HepG2 (cell line): ENCODE measurements around the gene LILRB5. TPM values are rescaled to one million over a fixed set of nuclear protein-coding genes. Genes with fewer than 3 reads are reported as not detected.

Source experiments
- ARNT2 ChIP-seq: sonication (generic); formaldehyde crosslinking; IDR thresholded peaks from 2 replicates; pipeline ENCODE4 v1.8.0; 2022; ENCODE audit warnings: mild to moderate bottlenecking, low read depth, missing genetic modification reagents, moderate library complexity
- BHLHE40 ChIP-seq: IDR thresholded peaks from 2 replicates; pipeline ENCODE4 v1.6.1; 2011; ENCODE audit warnings: low read length, improper control_type of control experiment
- BRCA1 ChIP-seq: sonication (generic); formaldehyde crosslinking; IDR thresholded peaks from 2 replicates; pipeline ENCODE4 v1.4.0; 2020; ENCODE audit warnings: missing genetic modification reagents
- HIVEP1 ChIP-seq: sonication (generic); formaldehyde crosslinking; IDR thresholded peaks from 2 replicates; pipeline ENCODE4 v1.4.0; 2020; ENCODE audit warnings: mild to moderate bottlenecking, missing genetic modification reagents
- HMGA1 ChIP-seq: sonication (generic); formaldehyde crosslinking; conservative IDR thresholded peaks from 2 replicates; pipeline ENCODE4 v1.4.0; 2020; ENCODE audit warnings: missing genetic modification reagents
- KDM5A ChIP-seq: fragments of 200-600 bp; sonication (generic); IDR thresholded peaks from 2 replicates; pipeline ENCODE4 v1.7.0; 2018; ENCODE audit warnings: antibody characterized with exemption, mild to moderate bottlenecking, low read length, borderline replicate concordance
- NFATC3 ChIP-seq: sonication (generic); formaldehyde crosslinking; IDR thresholded peaks from 2 replicates; pipeline ENCODE4 v1.5.1; 2020; ENCODE audit warnings: mild to moderate bottlenecking, missing genetic modification reagents
- NR1H2 ChIP-seq: sonication (generic); formaldehyde crosslinking; IDR thresholded peaks from 2 replicates; pipeline ENCODE4 v1.8.1; 2022; ENCODE audit warnings: low read depth, missing genetic modification reagents, borderline replicate concordance
- PHF21A ChIP-seq: sonication (generic); formaldehyde crosslinking; IDR thresholded peaks from 2 replicates; pipeline ENCODE4 v1.5.0; 2020; ENCODE audit warnings: mild to moderate bottlenecking, missing genetic modification reagents
- RAD51 ChIP-seq: fragments of 450-650 bp; IDR thresholded peaks from 2 replicates; pipeline ENCODE4 v1.6.1; 2016; ENCODE audit warnings: borderline replicate concordance
- SP4 ChIP-seq: sonication (generic); formaldehyde crosslinking; IDR thresholded peaks from 2 replicates; pipeline ENCODE4 v1.8.1; 2023; ENCODE audit warnings: mild to moderate bottlenecking, missing genetic modification reagents
- U2AF1 ChIP-seq: fragments of 200-400 bp; formaldehyde crosslinking; optimal IDR thresholded peaks from 2 replicates; pipeline ENCODE3; 2017; ENCODE audit warnings: mild to moderate bottlenecking, low read depth, low read length
- ZBTB38 ChIP-seq: sonication (generic); formaldehyde crosslinking; IDR thresholded peaks from 2 replicates; pipeline ENCODE4 v1.5.1; 2020; ENCODE audit warnings: mild to moderate bottlenecking, missing genetic modification reagents
- ZMYM2 ChIP-seq: sonication (generic); formaldehyde crosslinking; IDR thresholded peaks from 2 replicates; pipeline ENCODE4 v1.8.0; 2022; ENCODE audit warnings: mild to moderate bottlenecking, missing genetic modification reagents
- ZNF160 ChIP-seq: sonication (generic); formaldehyde crosslinking; IDR thresholded peaks from 2 replicates; pipeline ENCODE4 v1.8.0; 2022; ENCODE audit warnings: mild to moderate bottlenecking, inconsistent platforms, missing genetic modification reagents
- ZNF263 ChIP-seq: sonication (generic); formaldehyde crosslinking; IDR thresholded peaks from 2 replicates; pipeline ENCODE4 v1.4.0; 2020; ENCODE audit warnings: missing genetic modification reagents
- ZNF605 ChIP-seq: sonication (generic); formaldehyde crosslinking; IDR thresholded peaks from 2 replicates; pipeline ENCODE4 v1.8.0; 2022; ENCODE audit warnings: mild to moderate bottlenecking, missing genetic modification reagents
- ZNF850 ChIP-seq: sonication (generic); formaldehyde crosslinking; conservative IDR thresholded peaks from 2 replicates; pipeline ENCODE4 v1.9.0; 2021; ENCODE audit warnings: mild to moderate bottlenecking, missing genetic modification reagents
- ZSCAN30 ChIP-seq: sonication (generic); formaldehyde crosslinking; IDR thresholded peaks from 2 replicates; pipeline ENCODE4 v1.5.0; 2020; ENCODE audit warnings: mild to moderate bottlenecking, missing genetic modification reagents
- polyA plus RNA-seq, 8 experiments: library from polyadenylated mRNA; depleted of rRNA in 3 of 8; stranded (reverse) in 7 of 8; unstranded in 1 of 8; fragments of >200 nt; fragmentation: Illumina TruSeq in 4 of 8; extraction: Trizol in 4 of 8; gene quantifications; 2 replicates each; pipeline versions ENCODE4 v1.2.1 to v1.2.3, GENCODE V29; 2011 to 2016; ENCODE audit warnings: low read depth in 4 of 8, missing spikeins in 1 of 8, mixed read lengths in 1 of 8; ENCODE audit not compliant: insufficient read depth in 1 of 8
- total RNA-seq, 5 experiments: library from RNA; depleted of rRNA; stranded (reverse); fragments of >200 nt; fragmentation: Illumina TruSeq; extraction: Trizol; gene quantifications; 2 replicates each; pipeline ENCODE4 v1.2.3, GENCODE V29; 2016; ENCODE audit warnings: low read depth in 1 of 5
- TF ChIP-seq, protein P1 (sequence below): IDR thresholded peaks from 2 replicates; pipeline ENCODE4 v1.6.1; 2016; ENCODE audit warnings: low read depth, control low read depth
- TF ChIP-seq, protein P2 (sequence below): conservative IDR thresholded peaks from 2 replicates; pipeline ENCODE4 v1.6.1; 2018; ENCODE audit warnings: missing genetic modification reagents
- TF ChIP-seq, protein P3 (sequence below): sonication (generic); formaldehyde crosslinking; conservative IDR thresholded peaks from 2 replicates; pipeline ENCODE4 v1.4.0; 2020; ENCODE audit warnings: mild to moderate bottlenecking, missing genetic modification reagents, moderate library complexity
- TF ChIP-seq, protein P4 (sequence below): sonication (generic); formaldehyde crosslinking; conservative IDR thresholded peaks from 2 replicates; pipeline ENCODE4 v1.4.0; 2020; ENCODE audit warnings: missing genetic modification reagents
- TF ChIP-seq, protein P5 (sequence below): sonication (generic); formaldehyde crosslinking; IDR thresholded peaks from 2 replicates; pipeline ENCODE4 v1.8.0; 2022; ENCODE audit warnings: mild to moderate bottlenecking, missing genetic modification reagents, moderate library complexity

The LILRB5 gene
- total and polyA plus RNA-seq, 2 of the 13 experiments (the other 11 are each of a cell fraction or from before 2014, with no cell fraction given): not detected

DNA sequence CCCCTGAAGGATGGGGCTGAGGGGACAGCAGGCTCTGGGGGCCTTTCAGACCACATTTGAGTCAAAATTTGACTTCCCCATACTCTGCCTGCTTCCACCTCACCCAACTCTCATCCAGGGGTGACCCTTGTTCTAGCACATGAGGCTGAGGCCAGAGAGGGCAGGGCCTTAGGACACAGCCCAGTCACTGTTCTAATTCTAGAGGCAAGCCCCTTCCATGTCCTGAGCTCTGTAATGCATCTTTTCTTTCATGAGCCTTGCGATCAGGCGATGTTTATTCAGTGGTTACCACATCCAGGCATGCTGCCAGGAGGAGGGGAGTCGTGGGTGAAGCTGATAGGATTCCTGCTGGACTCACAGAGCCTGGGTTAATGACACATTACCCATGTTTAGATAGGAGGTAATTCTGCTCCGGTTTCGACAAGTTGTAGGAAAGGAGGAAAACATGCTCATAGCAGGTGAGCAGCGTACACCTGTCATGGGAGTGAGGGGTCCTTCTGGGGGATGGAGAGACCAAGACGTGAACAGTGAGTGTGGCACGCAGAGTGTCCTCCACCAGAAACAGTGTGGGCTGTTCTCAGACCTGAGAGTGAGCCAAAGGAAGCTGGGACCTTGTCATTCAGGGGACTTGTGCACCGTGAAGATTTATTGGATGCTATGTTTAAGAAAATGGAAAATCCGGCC, 47.1 kb downstream of the LILRB5 start (continued):
- TF ChIP-seq ZNF605 (CRISPR knock-in tag) (no peak), ZBTB38 (no peak), SP4 (CRISPR knock-in tag) (no peak), KDM5A (no peak), RAD51 (no peak), ARNT2 (CRISPR knock-in tag) (no peak), U2AF1 (no peak), ZNF160 (CRISPR knock-in tag) (no peak), HIVEP1 (CRISPR knock-in tag) (no peak; the same call in 1 of the 2 replicates), PHF21A (CRISPR knock-in tag) (peak; percentile 93), BHLHE40 (peak; percentile 45; the same call in 1 of the 2 replicates), BRCA1 (no peak), NR1H2 (CRISPR knock-in tag) (no peak), ZNF850 (CRISPR knock-in tag) (no peak), ZSCAN30 (CRISPR knock-in tag) (no peak), NFATC3 (CRISPR knock-in tag) (no peak), ZMYM2 (CRISPR knock-in tag) (no peak), HMGA1 (no peak), ZNF263 (0 out of 2 replicates have a peak, but pooled peaks have one; percentile 31)
- TF ChIP-seq, protein P1, sequence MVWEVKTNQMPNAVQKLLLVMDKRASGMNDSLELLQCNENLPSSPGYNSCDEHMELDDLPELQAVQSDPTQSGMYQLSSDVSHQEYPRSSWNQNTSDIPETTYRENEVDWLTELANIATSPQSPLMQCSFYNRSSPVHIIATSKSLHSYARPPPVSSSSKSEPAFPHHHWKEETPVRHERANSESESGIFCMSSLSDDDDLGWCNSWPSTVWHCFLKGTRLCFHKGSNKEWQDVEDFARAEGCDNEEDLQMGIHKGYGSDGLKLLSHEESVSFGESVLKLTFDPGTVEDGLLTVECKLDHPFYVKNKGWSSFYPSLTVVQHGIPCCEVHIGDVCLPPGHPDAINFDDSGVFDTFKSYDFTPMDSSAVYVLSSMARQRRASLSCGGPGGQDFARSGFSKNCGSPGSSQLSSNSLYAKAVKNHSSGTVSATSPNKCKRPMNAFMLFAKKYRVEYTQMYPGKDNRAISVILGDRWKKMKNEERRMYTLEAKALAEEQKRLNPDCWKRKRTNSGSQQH (CRISPR knock-in tag): 0 out of 2 replicates have a peak, but pooled peaks have one; percentile 50
- TF ChIP-seq, protein P2, sequence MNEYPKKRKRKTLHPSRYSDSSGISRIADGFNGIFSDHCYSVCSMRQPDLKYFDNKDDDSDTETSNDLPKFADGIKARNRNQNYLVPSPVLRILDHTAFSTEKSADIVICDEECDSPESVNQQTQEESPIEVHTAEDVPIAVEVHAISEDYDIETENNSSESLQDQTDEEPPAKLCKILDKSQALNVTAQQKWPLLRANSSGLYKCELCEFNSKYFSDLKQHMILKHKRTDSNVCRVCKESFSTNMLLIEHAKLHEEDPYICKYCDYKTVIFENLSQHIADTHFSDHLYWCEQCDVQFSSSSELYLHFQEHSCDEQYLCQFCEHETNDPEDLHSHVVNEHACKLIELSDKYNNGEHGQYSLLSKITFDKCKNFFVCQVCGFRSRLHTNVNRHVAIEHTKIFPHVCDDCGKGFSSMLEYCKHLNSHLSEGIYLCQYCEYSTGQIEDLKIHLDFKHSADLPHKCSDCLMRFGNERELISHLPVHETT (CRISPR knock-in tag): peak; percentile 50; the same call in 1 of the 2 replicates
- TF ChIP-seq, protein P3, sequence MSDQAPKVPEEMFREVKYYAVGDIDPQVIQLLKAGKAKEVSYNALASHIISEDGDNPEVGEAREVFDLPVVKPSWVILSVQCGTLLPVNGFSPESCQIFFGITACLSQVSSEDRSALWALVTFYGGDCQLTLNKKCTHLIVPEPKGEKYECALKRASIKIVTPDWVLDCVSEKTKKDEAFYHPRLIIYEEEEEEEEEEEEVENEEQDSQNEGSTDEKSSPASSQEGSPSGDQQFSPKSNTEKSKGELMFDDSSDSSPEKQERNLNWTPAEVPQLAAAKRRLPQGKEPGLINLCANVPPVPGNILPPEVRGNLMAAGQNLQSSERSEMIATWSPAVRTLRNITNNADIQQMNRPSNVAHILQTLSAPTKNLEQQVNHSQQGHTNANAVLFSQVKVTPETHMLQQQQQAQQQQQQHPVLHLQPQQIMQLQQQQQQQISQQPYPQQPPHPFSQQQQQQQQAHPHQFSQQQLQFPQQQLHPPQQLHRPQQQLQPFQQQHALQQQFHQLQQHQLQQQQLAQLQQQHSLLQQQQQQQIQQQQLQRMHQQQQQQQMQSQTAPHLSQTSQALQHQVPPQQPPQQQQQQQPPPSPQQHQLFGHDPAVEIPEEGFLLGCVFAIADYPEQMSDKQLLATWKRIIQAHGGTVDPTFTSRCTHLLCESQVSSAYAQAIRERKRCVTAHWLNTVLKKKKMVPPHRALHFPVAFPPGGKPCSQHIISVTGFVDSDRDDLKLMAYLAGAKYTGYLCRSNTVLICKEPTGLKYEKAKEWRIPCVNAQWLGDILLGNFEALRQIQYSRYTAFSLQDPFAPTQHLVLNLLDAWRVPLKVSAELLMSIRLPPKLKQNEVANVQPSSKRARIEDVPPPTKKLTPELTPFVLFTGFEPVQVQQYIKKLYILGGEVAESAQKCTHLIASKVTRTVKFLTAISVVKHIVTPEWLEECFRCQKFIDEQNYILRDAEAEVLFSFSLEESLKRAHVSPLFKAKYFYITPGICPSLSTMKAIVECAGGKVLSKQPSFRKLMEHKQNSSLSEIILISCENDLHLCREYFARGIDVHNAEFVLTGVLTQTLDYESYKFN (CRISPR knock-in tag): peak; percentile 78
- TF ChIP-seq, protein P4, sequence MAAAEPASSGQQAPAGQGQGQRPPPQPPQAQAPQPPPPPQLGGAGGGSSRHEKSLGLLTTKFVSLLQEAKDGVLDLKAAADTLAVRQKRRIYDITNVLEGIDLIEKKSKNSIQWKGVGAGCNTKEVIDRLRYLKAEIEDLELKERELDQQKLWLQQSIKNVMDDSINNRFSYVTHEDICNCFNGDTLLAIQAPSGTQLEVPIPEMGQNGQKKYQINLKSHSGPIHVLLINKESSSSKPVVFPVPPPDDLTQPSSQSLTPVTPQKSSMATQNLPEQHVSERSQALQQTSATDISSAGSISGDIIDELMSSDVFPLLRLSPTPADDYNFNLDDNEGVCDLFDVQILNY (CRISPR knock-in tag): no peak
- TF ChIP-seq, protein P5, sequence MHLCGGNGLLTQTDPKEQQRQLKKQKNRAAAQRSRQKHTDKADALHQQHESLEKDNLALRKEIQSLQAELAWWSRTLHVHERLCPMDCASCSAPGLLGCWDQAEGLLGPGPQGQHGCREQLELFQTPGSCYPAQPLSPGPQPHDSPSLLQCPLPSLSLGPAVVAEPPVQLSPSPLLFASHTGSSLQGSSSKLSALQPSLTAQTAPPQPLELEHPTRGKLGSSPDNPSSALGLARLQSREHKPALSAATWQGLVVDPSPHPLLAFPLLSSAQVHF (CRISPR knock-in tag): no peak; the same call in 1 of the 2 replicates
